ENCODE results near the gene ZBTB46. TPM values are rescaled to one million over a fixed set of nuclear protein-coding genes. Genes with fewer than 3 reads are reported as not detected.
A peak's percentile ranks its signal among the peaks of the same experiment; 100 is the strongest.

ZBTB46 gene
- total RNA-seq, 1 experiment from 2014 or later, result 27.1 TPM

DNA sequence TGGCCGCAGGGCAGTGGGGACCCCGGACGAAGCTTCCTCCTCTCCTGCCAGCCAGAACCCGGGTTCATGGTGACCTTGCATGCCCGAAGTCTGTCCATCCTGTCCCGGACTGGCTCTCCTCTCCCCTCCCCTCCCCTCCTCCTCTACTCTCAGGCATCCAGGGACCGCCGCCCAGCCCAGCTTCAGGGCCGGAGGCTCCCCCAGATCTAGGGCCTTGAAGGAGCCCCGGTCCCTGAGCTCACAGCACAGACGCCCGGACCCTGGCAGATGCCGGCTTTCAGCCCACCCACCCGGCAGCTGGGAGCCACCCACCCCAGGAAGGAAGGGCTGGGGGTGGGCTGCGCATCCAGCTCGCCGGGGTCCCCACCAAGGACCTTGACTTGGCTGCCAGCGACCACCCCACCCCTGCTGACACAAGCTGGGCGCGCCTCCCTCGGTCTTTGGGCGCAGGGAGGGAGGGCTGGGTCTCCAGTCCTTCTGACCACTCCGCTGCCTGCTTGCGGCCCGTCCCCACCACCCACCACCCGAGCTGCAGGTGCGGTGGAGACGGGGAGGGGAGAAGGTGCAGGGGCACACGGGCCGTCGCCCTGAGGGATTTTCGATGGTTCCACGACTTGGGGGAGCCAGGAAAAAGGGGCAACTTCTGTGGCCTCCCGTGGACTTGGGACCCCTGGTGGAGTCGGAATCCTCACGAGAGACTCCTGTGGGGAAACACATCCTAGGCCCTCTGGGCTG lies 24.5 kb upstream of the ZBTB46 start:
- H3K9ac ChIP-seq (ENCODE audit: extremely low read depth, insufficient read length, low read length), result no peak overlapping the region
- Mint-ChIP-seq H3K27ac (no peak overlapping the region), H3K36me3 (ENCODE audit: insufficient read depth in 1 of 3, low read depth in 3 of 3) (peaks cover 0 to under 1% (median 0%) of the 10 kb centered on the region in 3 experiments; a peak in 1 of 7 replicates)

More for the DNA sequence above, 24.5 kb upstream of the ZBTB46 start:
- H2AK5ac ChIP-seq (ENCODE audit: insufficient read length, low read length), result no peak overlapping the region
- H2BK12ac ChIP-seq (ENCODE audit: insufficient read length, low read depth, low read length), result no peak overlapping the region
- no peaks in the 10 kb centered on the region for H3K27me3 ChIP-seq (ENCODE audit: insufficient read depth, low read length)
- WGBS (ENCODE audit: extremely low coverage, insufficient read length, low lambda C conversion rate), result no CpG with 5 or more reads among the region's 36 CpGs
- no peak overlapping the region for H2BK20ac ChIP-seq (ENCODE audit: low read depth, low read length, poor library complexity, severe bottlenecking)
- H4K5ac ChIP-seq (ENCODE audit: insufficient read length, low read depth, low read length), result no peak overlapping the region
- no peak overlapping the region for H2BK120ac ChIP-seq (ENCODE audit: low read depth, low read length, poor library complexity, severe bottlenecking)
- no peaks in the 10 kb centered on the region for H3K9me3 ChIP-seq (ENCODE audit: control insufficient read depth, low read depth, low read length)
- peaks cover 2% of the 10 kb centered on the region; the same call in 1 of the 2 replicates for H3K4me1 ChIP-seq (ENCODE audit: insufficient read depth, low read length)
- no peak overlapping the region for H3K4me3 Mint-ChIP-seq
- H2AFZ ChIP-seq (ENCODE audit: low read length), result no peak overlapping the region
- H4K91ac ChIP-seq (ENCODE audit: insufficient read length, low read depth, low read length), result no peak overlapping the region
- no peak overlapping the region; the same call in none of the 2 replicates for H3K14ac ChIP-seq (ENCODE audit: insufficient read depth, low read length)
- peaks cover 23 to 44% of the 10 kb centered on the region in 2 experiments for H3K4me1 Mint-ChIP-seq
- peaks cover 7% of the 10 kb centered on the region for H3K27me3 Mint-ChIP-seq (ENCODE audit: low read depth)
- H3K56ac ChIP-seq (ENCODE audit: insufficient read length, low read depth, low read length), result no peak overlapping the region
- H3K27ac ChIP-seq (ENCODE audit: insufficient read length, low read depth, low read length), result no peak overlapping the region
- peak overlapping the region; percentile 18 for H3K4me2 ChIP-seq (ENCODE audit: insufficient read depth, insufficient read length, low read length)
- H3K18ac ChIP-seq (ENCODE audit: insufficient read length, low read depth, low read length), result peak overlapping the region; percentile 13
- TF ChIP-seq, protein P1, sequence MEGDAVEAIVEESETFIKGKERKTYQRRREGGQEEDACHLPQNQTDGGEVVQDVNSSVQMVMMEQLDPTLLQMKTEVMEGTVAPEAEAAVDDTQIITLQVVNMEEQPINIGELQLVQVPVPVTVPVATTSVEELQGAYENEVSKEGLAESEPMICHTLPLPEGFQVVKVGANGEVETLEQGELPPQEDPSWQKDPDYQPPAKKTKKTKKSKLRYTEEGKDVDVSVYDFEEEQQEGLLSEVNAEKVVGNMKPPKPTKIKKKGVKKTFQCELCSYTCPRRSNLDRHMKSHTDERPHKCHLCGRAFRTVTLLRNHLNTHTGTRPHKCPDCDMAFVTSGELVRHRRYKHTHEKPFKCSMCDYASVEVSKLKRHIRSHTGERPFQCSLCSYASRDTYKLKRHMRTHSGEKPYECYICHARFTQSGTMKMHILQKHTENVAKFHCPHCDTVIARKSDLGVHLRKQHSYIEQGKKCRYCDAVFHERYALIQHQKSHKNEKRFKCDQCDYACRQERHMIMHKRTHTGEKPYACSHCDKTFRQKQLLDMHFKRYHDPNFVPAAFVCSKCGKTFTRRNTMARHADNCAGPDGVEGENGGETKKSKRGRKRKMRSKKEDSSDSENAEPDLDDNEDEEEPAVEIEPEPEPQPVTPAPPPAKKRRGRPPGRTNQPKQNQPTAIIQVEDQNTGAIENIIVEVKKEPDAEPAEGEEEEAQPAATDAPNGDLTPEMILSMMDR (conservative IDR thresholded peaks at IDR 0.05), result no peak
- no peak overlapping the region for H4K8ac ChIP-seq (replicated peaks; ENCODE audit: insufficient read length, low read depth, low read length)
- H2BK5ac ChIP-seq (ENCODE audit: insufficient read length, low read length), result no peak overlapping the region
- no peaks in the 10 kb centered on the region for H3K23me2 ChIP-seq (ENCODE audit: insufficient read length, low read depth, low read length, poor library complexity, severe bottlenecking)
- no peaks in the 10 kb centered on the region for H3K79me2 ChIP-seq (ENCODE audit: insufficient read depth, low read length)
- H2BK15ac ChIP-seq (ENCODE audit: low read depth, low read length), result no peak overlapping the region
- H3K79me1 ChIP-seq (ENCODE audit: insufficient read depth, low read depth, low read length, poor library complexity, severe bottlenecking), result no peaks in the 10 kb centered on the region
- no peaks in the 10 kb centered on the region for H4K20me1 ChIP-seq (ENCODE audit: control insufficient read depth, insufficient read depth, insufficient read length)
- H3K9me3 Mint-ChIP-seq, result no peaks in the 10 kb centered on the region
- H3T11ph ChIP-seq (ENCODE audit: low read length), result no peak overlapping the region
- no peak overlapping the region for H3K23ac ChIP-seq (ENCODE audit: insufficient read length, low read depth, low read length)
- no peak for DNase-seq
- H3K4ac ChIP-seq (ENCODE audit: low read depth, low read length), result no peak overlapping the region
